H9 (cell line): ENCODE data around the gene RGL1. TPM values are rescaled to one million over a fixed set of nuclear protein-coding genes. Genes with fewer than 3 reads are reported as not detected.

Source experiments
- DNase-seq: peaks from one replicate; pipeline ENCODE4 v3.0.0-alpha.2; 2017
- H2AFZ ChIP-seq: one replicate; pipeline ENCODE4 v1.6.1; 2013; ENCODE audit warnings: mild to moderate bottlenecking, low read length, control low read depth, moderate library complexity
- H2AK5ac ChIP-seq: 2 replicates; pipeline ENCODE4 v1.6.1; 2013; ENCODE audit warnings: low read length, control low read depth, mixed read lengths; ENCODE audit not compliant: insufficient read length
- H2BK120ac ChIP-seq: one replicate; pipeline ENCODE4 v1.6.1; 2013; ENCODE audit warnings: low read depth, mild to moderate bottlenecking, low read length, control low read depth, inconsistent platforms; ENCODE audit not compliant: poor library complexity, severe bottlenecking
- H2BK12ac ChIP-seq: 2 replicates; pipeline ENCODE4 v1.6.1; 2013; ENCODE audit warnings: low read length, control low read depth, mixed read lengths, low read depth; ENCODE audit not compliant: insufficient read length
- H2BK15ac ChIP-seq: 2 replicates; pipeline ENCODE4 v1.6.1; 2013; ENCODE audit warnings: low read depth, low read length, control low read depth
- H2BK20ac ChIP-seq: one replicate; pipeline ENCODE4 v1.6.1; 2013; ENCODE audit warnings: low read depth, mild to moderate bottlenecking, low read length, control low read depth, inconsistent platforms; ENCODE audit not compliant: poor library complexity, severe bottlenecking
- H2BK5ac ChIP-seq: 2 replicates; pipeline ENCODE4 v1.6.1; 2013; ENCODE audit warnings: low read length, control low read depth, mixed read lengths; ENCODE audit not compliant: insufficient read length
- H3K14ac ChIP-seq: 2 replicates; pipeline ENCODE4 v1.6.1; 2013; ENCODE audit warnings: low read length, control low read depth; ENCODE audit not compliant: insufficient read depth
- H3K18ac ChIP-seq: 2 replicates; pipeline ENCODE4 v1.6.1; 2013; ENCODE audit warnings: low read depth, mild to moderate bottlenecking, mixed read lengths, low read length, control low read depth; ENCODE audit not compliant: insufficient read length
- H3K23ac ChIP-seq: 2 replicates; pipeline ENCODE4 v1.6.1; 2013; ENCODE audit warnings: low read length, control low read depth, mixed read lengths, low read depth; ENCODE audit not compliant: insufficient read length
- H3K23me2 ChIP-seq: 2 replicates; pipeline ENCODE4 v1.6.1; 2013; ENCODE audit warnings: low read depth, mild to moderate bottlenecking, mixed read lengths, low read length, control low read depth; ENCODE audit not compliant: insufficient read length, poor library complexity, severe bottlenecking
- H3K27ac ChIP-seq: 2 replicates; pipeline ENCODE4 v1.5.1; 2013; ENCODE audit warnings: low read length, control low read depth, mixed read lengths, low read depth; ENCODE audit not compliant: insufficient read length
- H3K27me3 ChIP-seq: 2 replicates; pipeline ENCODE4 v1.6.1; 2013; ENCODE audit warnings: low read length, control low read depth, inconsistent platforms; ENCODE audit not compliant: insufficient read depth
- H3K4ac ChIP-seq: 2 replicates; pipeline ENCODE4 v1.6.1; 2013; ENCODE audit warnings: low read depth, mild to moderate bottlenecking, control low read depth, inconsistent platforms, low read length, moderate library complexity
- H3K4me1 ChIP-seq: 2 replicates; pipeline ENCODE4 v1.6.1; 2013; ENCODE audit warnings: low read length, control low read depth, inconsistent platforms; ENCODE audit not compliant: insufficient read depth
- H3K4me2 ChIP-seq: 2 replicates; pipeline ENCODE4 v1.6.1; 2013; ENCODE audit warnings: low read length, control low read depth, mixed read lengths; ENCODE audit not compliant: insufficient read length, insufficient read depth
- H3K56ac ChIP-seq: 2 replicates; pipeline ENCODE4 v1.6.1; 2013; ENCODE audit warnings: low read depth, mild to moderate bottlenecking, mixed read lengths, low read length, control low read depth; ENCODE audit not compliant: insufficient read length
- H3K79me1 ChIP-seq: 2 replicates; pipeline ENCODE4 v1.6.1; 2013; ENCODE audit warnings: low read depth, mild to moderate bottlenecking, moderate library complexity, low read length, control low read depth, inconsistent platforms; ENCODE audit not compliant: insufficient read depth, poor library complexity, severe bottlenecking
- H3K79me2 ChIP-seq: 2 replicates; pipeline ENCODE4 v1.6.1; 2013; ENCODE audit warnings: low read length, control low read depth, inconsistent platforms; ENCODE audit not compliant: insufficient read depth
- H3K9ac ChIP-seq: 2 replicates; pipeline ENCODE4 v1.6.1; 2013; ENCODE audit warnings: low read length, control low read depth, mixed read lengths; ENCODE audit not compliant: insufficient read length; ENCODE audit errors: extremely low read depth
- H3K9me3 ChIP-seq: one replicate; pipeline ENCODE4 v1.6.1; 2013; ENCODE audit warnings: low read depth, low read length, inconsistent platforms; ENCODE audit not compliant: control insufficient read depth
- H3T11ph ChIP-seq: one replicate; pipeline ENCODE4 v1.6.1; 2013; ENCODE audit warnings: mild to moderate bottlenecking, low read length, control low read depth, inconsistent platforms
- H4K20me1 ChIP-seq: one replicate; pipeline ENCODE4 v1.6.1; 2013; ENCODE audit not compliant: control insufficient read depth, insufficient read length, insufficient read depth
- H4K5ac ChIP-seq: 2 replicates; pipeline ENCODE4 v1.6.1; 2013; ENCODE audit warnings: low read depth, mild to moderate bottlenecking, mixed read lengths, low read length, control low read depth; ENCODE audit not compliant: insufficient read length
- H4K8ac ChIP-seq: replicated peaks from 2 replicates; pipeline ENCODE4 v1.6.1; 2013; ENCODE audit warnings: low read length, control low read depth, mixed read lengths, low read depth; ENCODE audit not compliant: insufficient read length
- H4K91ac ChIP-seq: 2 replicates; pipeline ENCODE4 v1.6.1; 2013; ENCODE audit warnings: low read depth, mild to moderate bottlenecking, moderate library complexity, mixed read lengths, low read length, control low read depth; ENCODE audit not compliant: insufficient read length
- H3K27ac Mint-ChIP-seq, 3 experiments: 2 replicates in 2 of 3; 3 replicates in 1 of 3; pipeline ENCODE4 v1.8.0; 2020 to 2021; ENCODE audit warnings: mixed read lengths in 3 of 3, mild to moderate bottlenecking in 1 of 3, moderate library complexity in 1 of 3
- H3K27me3 Mint-ChIP-seq: 2 replicates; pipeline ENCODE4 v1.8.0; 2021; ENCODE audit warnings: low read depth, mild to moderate bottlenecking, moderate library complexity, mixed read lengths
- H3K36me3 Mint-ChIP-seq, 3 experiments: 2 replicates in 2 of 3; 3 replicates in 1 of 3; pipeline ENCODE4 v1.8.0; 2020 to 2021; ENCODE audit warnings: low read depth in 3 of 3, mixed read lengths in 3 of 3; ENCODE audit not compliant: insufficient read depth in 1 of 3
- H3K4me1 Mint-ChIP-seq, 2 experiments: 2 replicates each; pipeline ENCODE4 v1.8.0; 2020; ENCODE audit warnings: mixed read lengths in 2 of 2
- H3K4me3 Mint-ChIP-seq, 2 experiments: 2 replicates in 1 of 2; 3 replicates in 1 of 2; pipeline ENCODE4 v1.8.0; 2020 to 2021; ENCODE audit warnings: mild to moderate bottlenecking in 2 of 2, mixed read lengths in 2 of 2, moderate library complexity in 1 of 2
- H3K9me3 Mint-ChIP-seq, 2 experiments: 2 replicates in 1 of 2; 3 replicates in 1 of 2; pipeline ENCODE4 v1.8.0; 2020; ENCODE audit warnings: mild to moderate bottlenecking in 2 of 2, mixed read lengths in 2 of 2, moderate library complexity in 1 of 2
- WGBS: extraction: QIAGEN DNeasy Blood & Tissue Kit; methylation state at CpG from one replicate; pipeline ENCODE4 v1.1.7; 2013; ENCODE audit warnings: missing lambda C conversion rate, low lambda C conversion rate, mixed read lengths; ENCODE audit not compliant: insufficient read length; ENCODE audit errors: extremely low coverage; 5-methylcytosine and 5-hydroxymethylcytosine counted together
- total RNA-seq: library from RNA; stranded (reverse); gene quantifications from 2 replicates; pipeline ENCODE4 v1.2.1, GENCODE V29; 2021
- TF ChIP-seq, protein P1 (sequence below): fragments of 200-600 bp; sonication (generic); conservative IDR thresholded peaks from 3 replicates; pipeline ENCODE4 v1.8.0; 2021; ENCODE audit warnings: antibody characterized with exemption, mild to moderate bottlenecking

Gene RGL1
- total RNA-seq, 1 experiment from 2014 or later: 1.4 TPM

DNA sequence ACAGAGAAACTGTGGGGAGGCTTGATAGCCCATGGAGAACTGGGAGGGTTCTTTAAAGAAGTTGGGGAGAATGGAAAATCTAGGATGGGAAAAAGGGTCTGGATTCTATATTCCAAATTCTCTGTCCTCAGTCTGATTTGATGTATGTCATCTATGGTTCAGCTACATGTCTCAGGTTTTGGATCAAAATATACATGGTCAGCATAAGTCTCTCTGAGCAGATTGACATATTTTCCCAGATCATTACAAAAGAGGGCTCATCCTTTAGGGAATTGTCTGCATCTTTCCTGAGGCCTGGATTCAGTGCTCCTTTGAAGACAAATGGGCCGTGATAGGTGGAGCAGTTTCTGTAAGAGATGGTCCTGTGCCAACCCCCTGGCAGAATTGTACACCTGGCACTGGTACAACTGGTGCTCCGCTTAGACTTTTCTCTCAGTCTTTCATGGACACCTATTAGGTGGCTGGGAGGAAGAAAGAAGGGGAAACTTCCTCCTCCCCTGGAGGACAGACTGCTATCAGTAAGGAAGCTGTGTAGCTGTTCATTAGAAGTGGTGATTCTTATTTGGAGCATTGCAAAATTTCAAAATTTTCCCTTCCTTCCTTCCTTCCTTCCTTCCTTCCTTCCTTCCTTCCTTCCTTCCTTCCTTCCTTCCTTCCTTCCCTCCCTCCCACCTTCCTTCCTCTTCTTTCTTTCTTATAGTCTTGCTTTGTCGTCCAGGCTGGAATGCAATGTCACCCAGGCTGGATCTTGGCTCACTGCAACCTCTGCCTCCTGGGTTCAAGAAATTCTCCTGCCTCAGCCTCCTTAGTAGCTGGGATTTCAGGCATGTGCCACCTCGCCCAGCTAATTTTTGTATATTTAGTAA lies 26.1 kb upstream of the RGL1 start:
- H3K27ac Mint-ChIP-seq: no peak overlapping the region
- no peak overlapping the region for H3K27ac ChIP-seq
- no peaks in the 10 kb centered on the region for H3K4me1 ChIP-seq
- peaks cover 5% of the 10 kb centered on the region for H3K9me3 ChIP-seq
- no peak overlapping the region for H2BK12ac ChIP-seq
- no peak overlapping the region for H3K4ac ChIP-seq
- no peak overlapping the region for H2BK15ac ChIP-seq
- peaks cover 9 to 14% (median 12%) of the 10 kb centered on the region in 3 experiments for H3K36me3 Mint-ChIP-seq
- no peak overlapping the region for H3K4me3 Mint-ChIP-seq
- no peak overlapping the region for H2BK20ac ChIP-seq
- no peaks in the 10 kb centered on the region for H3K79me1 ChIP-seq
- H3T11ph ChIP-seq: no peak overlapping the region
- no peaks in the 10 kb centered on the region for H3K79me2 ChIP-seq
- no peak overlapping the region for H2BK120ac ChIP-seq
- no peak overlapping the region for H2AK5ac ChIP-seq
- no peak overlapping the region for H4K5ac ChIP-seq
- H3K14ac ChIP-seq: no peak overlapping the region
- H3K9ac ChIP-seq: no peak overlapping the region
- no peaks in the 10 kb centered on the region for H3K27me3 ChIP-seq
- peaks cover 15 to 18% of the 10 kb centered on the region in 2 experiments for H3K9me3 Mint-ChIP-seq
- no peak overlapping the region for H3K56ac ChIP-seq
- no peak overlapping the region for H2BK5ac ChIP-seq
- H4K8ac ChIP-seq: no peak overlapping the region
- no peaks in the 10 kb centered on the region; a peak in 1 of 4 replicates for H3K4me1 Mint-ChIP-seq
- H3K27me3 Mint-ChIP-seq: no peaks in the 10 kb centered on the region
- H3K23ac ChIP-seq: no peak overlapping the region
- no peak overlapping the region for H3K18ac ChIP-seq
- H3K4me2 ChIP-seq: no peak overlapping the region
- no peak overlapping the region for H4K91ac ChIP-seq
- TF ChIP-seq, protein P1, sequence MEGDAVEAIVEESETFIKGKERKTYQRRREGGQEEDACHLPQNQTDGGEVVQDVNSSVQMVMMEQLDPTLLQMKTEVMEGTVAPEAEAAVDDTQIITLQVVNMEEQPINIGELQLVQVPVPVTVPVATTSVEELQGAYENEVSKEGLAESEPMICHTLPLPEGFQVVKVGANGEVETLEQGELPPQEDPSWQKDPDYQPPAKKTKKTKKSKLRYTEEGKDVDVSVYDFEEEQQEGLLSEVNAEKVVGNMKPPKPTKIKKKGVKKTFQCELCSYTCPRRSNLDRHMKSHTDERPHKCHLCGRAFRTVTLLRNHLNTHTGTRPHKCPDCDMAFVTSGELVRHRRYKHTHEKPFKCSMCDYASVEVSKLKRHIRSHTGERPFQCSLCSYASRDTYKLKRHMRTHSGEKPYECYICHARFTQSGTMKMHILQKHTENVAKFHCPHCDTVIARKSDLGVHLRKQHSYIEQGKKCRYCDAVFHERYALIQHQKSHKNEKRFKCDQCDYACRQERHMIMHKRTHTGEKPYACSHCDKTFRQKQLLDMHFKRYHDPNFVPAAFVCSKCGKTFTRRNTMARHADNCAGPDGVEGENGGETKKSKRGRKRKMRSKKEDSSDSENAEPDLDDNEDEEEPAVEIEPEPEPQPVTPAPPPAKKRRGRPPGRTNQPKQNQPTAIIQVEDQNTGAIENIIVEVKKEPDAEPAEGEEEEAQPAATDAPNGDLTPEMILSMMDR: no peak
- no peaks in the 10 kb centered on the region for H4K20me1 ChIP-seq
- H2AFZ ChIP-seq: no peak overlapping the region
- no CpG with 5 or more reads among the region's 4 CpGs for WGBS
- no peaks in the 10 kb centered on the region for H3K23me2 ChIP-seq
- DNase-seq: no peak
